ENCODE results near the gene NAT8L.

DNA sequence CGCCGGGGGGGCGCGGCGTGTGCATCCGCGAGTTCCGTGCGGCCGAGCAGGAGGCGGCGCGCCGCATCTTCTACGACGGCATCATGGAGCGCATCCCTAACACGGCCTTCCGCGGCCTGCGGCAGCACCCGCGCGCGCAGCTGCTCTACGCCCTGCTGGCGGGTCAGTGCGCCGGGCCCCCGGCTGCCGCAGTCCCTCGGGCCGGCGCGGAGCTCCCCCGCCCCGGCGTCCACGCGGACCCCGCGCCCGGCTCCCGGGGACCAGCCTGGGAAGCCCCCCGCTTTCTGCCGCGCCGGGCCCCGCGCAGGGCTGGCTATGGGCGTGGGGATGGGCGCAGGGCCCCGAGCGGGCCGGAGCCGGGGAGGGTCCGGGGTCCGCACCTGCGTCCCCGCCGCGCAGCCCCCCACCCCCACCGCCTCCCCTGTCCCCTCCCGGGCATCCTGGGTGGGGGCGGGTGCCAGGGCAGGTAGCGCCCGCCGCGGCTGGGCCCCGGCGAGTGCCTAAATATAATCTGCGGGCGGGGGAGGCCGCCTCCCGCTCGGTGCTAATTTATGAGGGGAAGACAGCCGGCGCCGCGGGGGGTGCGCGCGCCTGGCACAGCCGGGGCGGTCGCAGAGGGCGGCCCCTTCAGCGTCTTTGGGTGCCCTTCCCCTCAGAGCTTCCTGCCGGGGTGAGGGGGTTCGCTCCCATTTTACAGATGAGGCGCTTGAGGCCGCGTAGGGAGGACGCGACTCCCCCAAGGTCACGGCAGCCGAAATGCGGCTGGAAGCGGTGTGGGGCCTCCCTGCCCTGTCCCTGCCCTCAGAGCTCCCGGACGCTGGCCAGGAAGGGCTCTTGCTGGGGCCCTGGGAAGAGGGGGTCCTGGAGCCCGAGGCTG, 837 bp downstream of the NAT8L start:
- TF ChIP-seq EZH2 (IDR thresholded peaks at IDR 0.05): no peak
- TF ChIP-seq POLR2AphosphoS5 (IDR thresholded peaks at IDR 0.05; ENCODE audit: borderline replicate concordance, low read depth, low read length): no peak
- TF ChIP-seq FOXP2 (optimal IDR thresholded peaks at IDR 0.05; ENCODE audit: control extremely low read depth, extremely low read length, insufficient read depth): no peak

Measured in SK-N-MC (cell line).